Tibial nerve (tissue), 3 donors: ENCODE measurements around the gene RANBP9.

Experiments
- POLR2A ChIP-seq, 2 donors: fragments of 450-650 bp; IDR thresholded peaks; one replicate each; pipeline ENCODE4 v1.6.1; 2017; ENCODE audit warnings: antibody characterized with exemption in 2 of 2, mild to moderate bottlenecking in 2 of 2, moderate library complexity in 2 of 2
- TF ChIP-seq, protein P1 (sequence below), 5 experiments: fragments of 200-600 bp in 3 of 5; fragments of 450-650 bp in 2 of 5; sonication (generic) in 3 of 5; IDR thresholded peaks; one replicate each; pipeline ENCODE4 v1.5.1; 2016 to 2019; ENCODE audit warnings: antibody characterized with exemption in 5 of 5, mild to moderate bottlenecking in 3 of 5, moderate library complexity in 2 of 5

DNA sequence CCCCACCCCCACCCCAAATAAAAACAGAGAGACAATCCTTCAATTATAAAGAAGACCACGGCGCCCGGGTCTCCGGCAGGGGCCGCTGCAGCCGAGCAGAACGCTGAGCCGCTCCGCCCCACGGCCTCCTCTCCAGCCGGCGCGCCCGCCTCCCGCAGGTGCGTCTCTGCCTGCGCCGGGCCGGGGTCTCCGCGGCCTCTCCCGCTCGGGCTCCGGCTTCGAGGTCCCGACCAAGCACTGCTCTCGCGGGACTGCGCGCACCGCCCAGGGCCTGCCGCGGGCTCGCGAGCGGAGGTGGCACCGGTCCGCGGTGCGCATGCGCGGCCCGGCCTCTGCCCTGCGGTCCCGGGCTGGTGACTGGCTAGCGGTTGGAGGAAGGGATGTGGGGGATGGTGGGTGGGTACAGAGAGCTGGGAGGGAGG lies 137.5 kb downstream of the RANBP9 start:
- TF ChIP-seq, protein P1, sequence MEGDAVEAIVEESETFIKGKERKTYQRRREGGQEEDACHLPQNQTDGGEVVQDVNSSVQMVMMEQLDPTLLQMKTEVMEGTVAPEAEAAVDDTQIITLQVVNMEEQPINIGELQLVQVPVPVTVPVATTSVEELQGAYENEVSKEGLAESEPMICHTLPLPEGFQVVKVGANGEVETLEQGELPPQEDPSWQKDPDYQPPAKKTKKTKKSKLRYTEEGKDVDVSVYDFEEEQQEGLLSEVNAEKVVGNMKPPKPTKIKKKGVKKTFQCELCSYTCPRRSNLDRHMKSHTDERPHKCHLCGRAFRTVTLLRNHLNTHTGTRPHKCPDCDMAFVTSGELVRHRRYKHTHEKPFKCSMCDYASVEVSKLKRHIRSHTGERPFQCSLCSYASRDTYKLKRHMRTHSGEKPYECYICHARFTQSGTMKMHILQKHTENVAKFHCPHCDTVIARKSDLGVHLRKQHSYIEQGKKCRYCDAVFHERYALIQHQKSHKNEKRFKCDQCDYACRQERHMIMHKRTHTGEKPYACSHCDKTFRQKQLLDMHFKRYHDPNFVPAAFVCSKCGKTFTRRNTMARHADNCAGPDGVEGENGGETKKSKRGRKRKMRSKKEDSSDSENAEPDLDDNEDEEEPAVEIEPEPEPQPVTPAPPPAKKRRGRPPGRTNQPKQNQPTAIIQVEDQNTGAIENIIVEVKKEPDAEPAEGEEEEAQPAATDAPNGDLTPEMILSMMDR (IDR thresholded peaks at IDR 0.05) = peak; percentile 49 to 88 (median 75)
- peak in 1 of 2 donors; percentile 14 for TF ChIP-seq POLR2A (IDR thresholded peaks at IDR 0.05)
